GM13977 (cell line): ENCODE results near the gene RAB3C.

ENCODE experiments used
- DNase-seq: peaks from one replicate; pipeline ENCODE4 v3.0.0; 2012; ENCODE audit warnings: low spot score
- CTCF ChIP-seq: IDR thresholded peaks from 2 replicates; pipeline ENCODE4 v1.5.1; 2012; ENCODE audit warnings: mild to moderate bottlenecking, control low read depth; ENCODE audit not compliant: insufficient read depth; ENCODE audit errors: extremely low read depth, missing control alignments
- in situ Hi-C: fragments of 300-500 bp; cut with MboI; formaldehyde crosslinking; loops from one replicate; pipeline ENCODE4 v1.12.0; 2022; ENCODE audit warnings: low sequenced_read_pairs, low pct_unique_long_range_greater_than_20kb, mixed read lengths, inconsistent platforms; ENCODE audit not compliant: unreplicated experiment

Gene RAB3C

GRCh38 chr5:58857609-58858008 lies 274.7 kb downstream of the RAB3C start:
- no peak for TF ChIP-seq CTCF
- in situ Hi-C loops = no loop called here
- DNase-seq = no peak

DNA sequence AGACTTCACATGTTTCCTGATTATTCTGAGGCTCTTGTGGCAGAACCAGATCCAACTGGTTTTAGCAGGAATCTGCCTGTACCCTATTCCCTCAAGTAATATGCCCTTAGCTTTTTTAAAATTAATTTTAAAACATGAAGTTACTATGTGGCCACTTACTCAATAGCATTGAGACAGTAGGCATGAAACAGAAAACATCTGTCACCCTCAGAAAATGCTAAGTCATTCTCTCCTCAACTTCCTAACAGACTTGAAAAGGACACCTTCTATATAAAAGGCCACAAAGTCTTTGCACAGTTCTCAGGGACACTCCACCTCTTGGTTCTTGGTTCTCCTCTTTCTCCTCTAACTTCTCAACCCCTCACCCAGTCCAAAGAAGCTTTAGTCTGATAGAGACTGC lies 277.8 kb downstream of the RAB3C start:
- in situ Hi-C loops = no loop called here
- TF ChIP-seq CTCF = no peak
- no peak for DNase-seq

GRCh38 chr5:58868931-58869330 lies 286.1 kb downstream of the RAB3C start:
- no peak for TF ChIP-seq CTCF
- in situ Hi-C loops = no loop called here

GRCh38 chr5:58871648-58872242 lies 288.9 kb downstream of the RAB3C start:
- in situ Hi-C loops = no loop called here
- DNase-seq = peak; percentile 16
- peak; percentile 58 for TF ChIP-seq CTCF

More at GRCh38 chr5:58868931-58869330, 286.1 kb downstream of the RAB3C start:
- no peak for DNase-seq

DNA sequence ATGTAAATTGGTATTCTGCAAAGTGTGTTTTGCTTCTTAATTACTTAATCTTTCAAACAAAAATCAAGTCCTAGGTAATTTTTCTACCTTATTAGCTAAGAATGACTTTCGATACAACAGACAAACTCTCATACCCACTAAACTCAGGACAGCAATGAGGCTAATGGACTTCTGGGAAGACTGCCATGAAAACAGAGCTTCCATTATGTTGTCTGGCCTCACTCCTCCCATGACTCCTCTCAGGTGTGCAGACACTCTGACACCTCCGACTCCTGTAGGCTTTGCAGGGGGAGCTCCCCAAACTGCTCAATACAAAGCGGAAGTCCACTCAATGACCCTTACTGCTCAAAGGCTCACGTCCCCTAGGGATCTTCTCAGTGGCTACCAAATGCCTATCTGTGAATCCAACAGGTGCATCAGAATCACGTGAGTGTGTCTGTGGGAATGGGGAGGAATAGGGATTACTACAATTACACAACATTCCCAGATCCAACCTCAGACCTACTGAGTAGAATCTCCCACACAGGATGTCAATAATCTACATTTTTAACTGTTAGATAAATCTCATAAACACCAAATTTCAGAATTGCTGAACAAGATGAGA lies 289.9 kb downstream of the RAB3C start:
- in situ Hi-C loops = no loop called here
- no peak for TF ChIP-seq CTCF
- no peak for DNase-seq

GRCh38 chr5:58875599-58875998 lies 292.7 kb downstream of the RAB3C start:
- in situ Hi-C loops = loop anchor here (25.0 kb wide), 2 partner anchors 137 to 287 kb away; no protein-coding TSS in a partner anchor
- no peak for DNase-seq
- TF ChIP-seq CTCF = no peak

GRCh38 chr5:58885260-58885659 lies 302.4 kb downstream of the RAB3C start:
- in situ Hi-C loops = loop anchor here (25.0 kb wide), 2 partner anchors 127 to 277 kb away; no protein-coding TSS in a partner anchor
- no peak for TF ChIP-seq CTCF
- DNase-seq = no peak
